ENCODE results near the gene SLC29A3. TPM values are rescaled to one million over a fixed set of nuclear protein-coding genes. Genes with fewer than 3 reads are reported as not detected.
"Not testable (repeated sequence)": the region's sequence is repeated elsewhere in the genome, so short reads cannot be mapped to it uniquely, and the experiment has no call there.

SLC29A3 gene
- total RNA-seq, 1 donor from 2014 or later: 1.7 TPM

DNA sequence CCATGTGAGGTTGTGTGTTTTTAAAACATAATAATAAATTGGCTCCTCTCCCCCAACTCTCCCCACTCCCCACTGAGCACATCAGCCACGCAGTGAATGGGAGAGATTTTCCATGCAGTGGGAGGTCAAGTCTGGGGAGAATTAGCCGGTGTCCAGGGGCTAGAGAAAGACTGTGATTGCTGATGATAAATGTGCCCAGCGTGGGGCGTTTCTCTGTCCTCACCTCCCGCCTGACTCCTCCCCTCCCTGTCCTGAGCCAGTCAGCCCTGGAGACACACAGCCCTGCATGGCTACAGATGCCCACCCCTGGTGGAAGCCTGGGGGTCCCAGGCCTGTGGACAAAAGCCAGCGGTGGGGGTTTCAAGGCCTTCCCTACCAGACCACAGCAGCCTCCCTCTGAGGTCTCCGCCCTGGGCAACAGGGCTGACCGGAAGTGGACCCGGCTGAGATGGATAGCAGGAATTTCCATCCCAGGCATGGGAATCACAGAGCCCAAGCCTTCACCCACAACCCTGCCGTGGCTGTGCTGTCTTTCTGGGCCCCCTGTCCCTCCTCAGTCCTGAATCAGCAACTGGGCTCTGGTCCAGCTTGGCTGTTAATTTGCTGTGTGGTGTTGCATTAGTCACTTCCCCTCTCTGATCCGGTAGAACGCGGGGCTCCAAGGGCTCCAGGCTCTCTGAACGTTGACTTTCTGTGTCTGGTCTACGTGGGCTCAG is 46.8 kb upstream of the SLC29A3 start:
- H3K27ac ChIP-seq (replicated peaks): no peak overlapping the region
- H3K4me1 ChIP-seq: peaks cover 68% of the 10 kb centered on the region
- H3K36me3 ChIP-seq: no peaks in the 10 kb centered on the region
- H3K27me3 ChIP-seq (ENCODE audit: low read depth): no peaks in the 10 kb centered on the region
- intact Hi-C loops (cut with micrococcal nuclease): no loop called here
- TF ChIP-seq, protein P1, sequence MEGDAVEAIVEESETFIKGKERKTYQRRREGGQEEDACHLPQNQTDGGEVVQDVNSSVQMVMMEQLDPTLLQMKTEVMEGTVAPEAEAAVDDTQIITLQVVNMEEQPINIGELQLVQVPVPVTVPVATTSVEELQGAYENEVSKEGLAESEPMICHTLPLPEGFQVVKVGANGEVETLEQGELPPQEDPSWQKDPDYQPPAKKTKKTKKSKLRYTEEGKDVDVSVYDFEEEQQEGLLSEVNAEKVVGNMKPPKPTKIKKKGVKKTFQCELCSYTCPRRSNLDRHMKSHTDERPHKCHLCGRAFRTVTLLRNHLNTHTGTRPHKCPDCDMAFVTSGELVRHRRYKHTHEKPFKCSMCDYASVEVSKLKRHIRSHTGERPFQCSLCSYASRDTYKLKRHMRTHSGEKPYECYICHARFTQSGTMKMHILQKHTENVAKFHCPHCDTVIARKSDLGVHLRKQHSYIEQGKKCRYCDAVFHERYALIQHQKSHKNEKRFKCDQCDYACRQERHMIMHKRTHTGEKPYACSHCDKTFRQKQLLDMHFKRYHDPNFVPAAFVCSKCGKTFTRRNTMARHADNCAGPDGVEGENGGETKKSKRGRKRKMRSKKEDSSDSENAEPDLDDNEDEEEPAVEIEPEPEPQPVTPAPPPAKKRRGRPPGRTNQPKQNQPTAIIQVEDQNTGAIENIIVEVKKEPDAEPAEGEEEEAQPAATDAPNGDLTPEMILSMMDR (IDR thresholded peaks at IDR 0.05; ENCODE audit: borderline replicate concordance): no peak
- H3K9me3 ChIP-seq (replicated peaks): no peaks in the 10 kb centered on the region
- H3K4me3 ChIP-seq: no peak overlapping the region
- DNase-seq: no peak

DNA sequence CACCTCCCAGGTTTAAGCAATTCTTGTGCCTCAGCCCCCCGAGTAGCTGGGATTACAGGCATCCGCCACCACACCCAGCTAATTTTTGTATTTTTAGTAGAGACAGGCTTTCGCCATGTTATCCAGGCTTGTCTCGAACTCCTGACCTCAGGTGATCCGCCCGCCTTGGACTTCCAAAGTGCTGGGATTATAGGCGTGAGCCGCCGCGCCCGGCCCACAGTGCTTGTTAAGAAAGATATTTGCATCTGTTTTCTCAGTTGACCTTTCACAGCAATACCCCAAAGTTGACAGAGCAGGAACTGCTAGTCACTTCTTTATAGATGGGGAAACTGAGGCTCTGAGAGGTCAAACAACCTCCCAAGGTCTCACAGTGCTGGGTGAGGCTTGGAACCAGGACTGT is 46.1 kb upstream of the SLC29A3 start:
- H3K4me3 ChIP-seq; H3K27ac ChIP-seq (replicated peaks); DNase-seq; H3K27me3 ChIP-seq (ENCODE audit: low read depth); H3K9me3 ChIP-seq (replicated peaks); H3K36me3 ChIP-seq; intact Hi-C loops (cut with micrococcal nuclease): not testable (repeated sequence)
- peaks cover 61% of the 10 kb centered on the region for H3K4me1 ChIP-seq

DNA sequence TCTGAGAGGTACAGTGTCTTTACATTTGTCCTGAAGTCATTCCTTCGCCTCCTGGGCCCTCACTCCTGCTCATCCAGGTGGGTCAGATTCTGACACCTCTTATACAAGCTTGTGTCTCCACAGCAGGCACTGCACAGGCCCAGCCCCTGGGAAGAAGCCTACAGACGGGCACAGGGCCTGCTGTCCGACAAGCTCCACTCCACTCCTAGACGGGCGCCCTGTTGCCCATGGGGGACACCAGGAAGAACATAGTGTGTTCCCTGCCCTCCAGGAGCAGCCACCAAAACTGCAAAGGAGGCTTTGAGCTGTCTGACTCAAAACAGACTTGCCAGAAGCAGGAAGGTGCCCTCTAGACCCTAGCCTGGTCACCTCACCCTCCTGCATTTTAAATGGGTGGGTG is 45.6 kb upstream of the SLC29A3 start:
- intact Hi-C loops (cut with micrococcal nuclease): no loop called here
- Histone ChIP-seq H3K36me3 (no peaks in the 10 kb centered on the region), H3K4me3 (no peak overlapping the region), H3K27ac (replicated peaks) (no peak overlapping the region), H3K9me3 (replicated peaks) (no peaks in the 10 kb centered on the region), H3K27me3 (ENCODE audit: low read depth) (no peaks in the 10 kb centered on the region), H3K4me1 (peaks cover 60% of the 10 kb centered on the region)
- DNase-seq: no peak
- TF ChIP-seq, protein P1 (IDR thresholded peaks at IDR 0.05; ENCODE audit: borderline replicate concordance): no peak

DNA sequence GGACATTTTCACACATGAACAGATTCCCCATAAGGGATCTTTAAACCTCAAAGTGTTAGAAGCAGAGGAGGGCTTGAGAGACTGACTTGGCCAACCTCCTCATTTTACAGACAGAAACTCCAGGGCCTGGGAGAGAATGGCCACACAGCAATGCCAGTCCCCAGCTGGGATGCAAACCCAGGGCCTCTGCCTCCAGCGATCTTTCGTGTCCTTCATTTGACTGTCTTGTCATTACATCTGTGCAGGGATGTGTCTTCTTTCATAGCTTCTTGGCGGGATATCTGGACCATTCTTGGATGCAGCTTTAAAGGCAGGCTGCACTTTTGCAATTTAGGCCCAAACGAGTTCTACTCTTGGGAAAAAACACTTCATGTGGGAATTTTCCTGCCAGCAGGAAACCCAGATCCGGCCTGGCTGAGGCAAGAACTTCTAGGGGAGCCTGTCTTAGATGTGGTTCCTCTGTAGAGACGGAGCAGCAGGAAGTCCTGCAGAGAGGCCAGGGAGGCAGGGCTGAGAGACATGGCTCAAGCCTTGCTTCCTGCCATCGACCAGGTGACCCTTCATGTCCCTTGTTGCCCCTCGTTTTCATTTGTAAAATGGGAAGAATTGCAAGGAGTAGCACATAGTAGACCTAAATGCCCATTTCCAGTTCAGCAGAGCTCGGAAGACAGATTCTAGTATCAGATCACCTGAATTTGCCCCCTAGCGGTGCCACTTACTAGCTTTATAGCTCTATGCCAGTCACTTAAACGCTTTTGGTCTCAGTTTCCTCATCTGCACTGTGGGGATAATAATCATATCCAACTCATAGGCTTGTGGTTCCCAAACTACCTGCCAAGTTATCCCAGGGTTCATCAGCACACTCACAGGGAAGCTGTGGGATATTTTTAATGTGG is 43.9 kb upstream of the SLC29A3 start:
- no peak for DNase-seq

DNA sequence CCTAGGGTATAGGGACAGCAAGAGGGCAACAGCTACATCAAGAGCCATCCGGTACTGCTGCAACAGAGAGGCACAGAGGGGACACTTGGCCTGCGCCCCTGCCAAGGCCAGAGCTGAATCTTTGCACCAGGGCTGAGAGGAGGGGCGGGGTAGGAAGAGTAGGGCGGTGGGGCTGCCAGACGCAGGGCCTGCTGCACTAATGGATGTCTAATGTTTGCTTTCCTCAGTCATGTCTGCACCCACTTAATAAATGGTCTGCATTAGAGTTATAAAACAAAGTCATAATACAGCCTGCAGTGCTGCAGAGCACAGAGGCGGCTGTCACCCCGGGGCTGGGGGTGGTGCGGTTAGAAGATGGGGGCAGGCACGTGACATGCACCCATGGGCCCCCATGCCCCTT is 42.2 kb upstream of the SLC29A3 start:
- Histone ChIP-seq H3K4me3 (no peak overlapping the region), H3K27me3 (ENCODE audit: low read depth) (no peaks in the 10 kb centered on the region), H3K4me1 (peaks cover 37% of the 10 kb centered on the region), H3K36me3 (peaks cover 23% of the 10 kb centered on the region), H3K9me3 (replicated peaks) (no peaks in the 10 kb centered on the region), H3K27ac (replicated peaks) (no peak overlapping the region)
- TF ChIP-seq, protein P1 (IDR thresholded peaks at IDR 0.05; ENCODE audit: borderline replicate concordance): no peak
- no peak for DNase-seq
- intact Hi-C loops (cut with micrococcal nuclease): no loop called here

More for the DNA sequence above, 43.9 kb upstream of the SLC29A3 start:
- peaks cover 6% of the 10 kb centered on the region for H3K36me3 ChIP-seq
- H3K4me1 ChIP-seq: peaks cover 51% of the 10 kb centered on the region
- intact Hi-C loops (cut with micrococcal nuclease): no loop called here
- H3K27me3 ChIP-seq (ENCODE audit: low read depth): no peaks in the 10 kb centered on the region
- H3K4me3 ChIP-seq: no peak overlapping the region
- peak overlapping the region; percentile 20 for H3K27ac ChIP-seq (replicated peaks)
- TF ChIP-seq, protein P1 (IDR thresholded peaks at IDR 0.05; ENCODE audit: borderline replicate concordance): no peak
- H3K9me3 ChIP-seq (replicated peaks): no peaks in the 10 kb centered on the region

Data from left ventricle myocardium inferior (tissue), 1 donor.